ENCODE results near the gene SLC25A45.
A peak's percentile ranks its signal among the peaks of the same experiment; 100 is the strongest.

SLC25A45 gene

DNA sequence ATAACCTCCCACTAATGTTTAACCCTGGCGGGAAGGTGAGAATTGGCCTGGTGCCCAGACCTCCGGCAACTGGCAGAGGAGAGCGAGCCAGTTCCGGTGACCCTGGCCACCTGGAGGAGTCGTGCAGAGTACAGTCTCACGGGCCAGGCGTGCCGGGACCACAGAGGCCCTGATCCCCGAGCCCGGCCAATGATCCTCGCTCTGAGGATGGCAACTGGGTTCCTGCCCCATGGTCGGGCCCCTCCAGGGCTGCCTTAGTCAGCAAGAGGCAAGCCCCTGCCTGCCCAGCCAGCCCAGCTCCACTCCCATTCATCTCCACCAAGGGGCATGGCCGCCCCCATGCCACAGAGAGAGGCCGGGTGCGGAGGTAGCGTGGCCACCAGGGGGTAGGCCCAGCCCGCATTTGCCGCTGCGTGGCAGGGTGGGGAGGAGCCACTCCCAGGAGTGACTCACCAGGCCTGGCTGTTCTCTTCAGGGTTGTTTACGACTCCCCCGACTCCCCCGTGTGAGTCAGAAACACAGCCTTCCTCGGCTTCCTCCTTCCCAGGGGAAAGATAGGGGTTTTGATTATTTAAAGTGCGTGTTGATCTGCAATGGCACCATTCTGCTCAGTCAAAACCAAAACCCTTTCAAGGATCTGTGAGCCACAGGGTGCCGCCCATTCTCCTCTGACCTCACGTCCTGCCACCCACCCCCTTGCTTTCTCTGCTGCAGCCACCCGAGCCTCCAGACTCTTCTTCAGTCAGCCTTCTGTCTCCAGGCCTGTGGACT, at the start of gene SLC25A45:
Gene SLC25A45 (minus strand): TSS at position 614 of the 771 bp plus-strand sequence. CDS start 695 bp downstream, outside the sequence.
- peaks cover 58% of the 10 kb centered on the region for H3K4me1 Mint-ChIP-seq (ENCODE audit: low read depth)
- peak; percentile 93 for DNase-seq
- peak within 1 kb of the TSS; percentile 78 for H3K4me3 Mint-ChIP-seq
- no peaks in the 10 kb centered on the region for H3K27me3 Mint-ChIP-seq
- H3K9me3 Mint-ChIP-seq, result no peaks in the 10 kb centered on the region
- H3K36me3 Mint-ChIP-seq (ENCODE audit: low read depth), result peaks cover 7% of the 10 kb centered on the region
- H3K27ac Mint-ChIP-seq, result peak within 1 kb of the TSS; percentile 98

DNA sequence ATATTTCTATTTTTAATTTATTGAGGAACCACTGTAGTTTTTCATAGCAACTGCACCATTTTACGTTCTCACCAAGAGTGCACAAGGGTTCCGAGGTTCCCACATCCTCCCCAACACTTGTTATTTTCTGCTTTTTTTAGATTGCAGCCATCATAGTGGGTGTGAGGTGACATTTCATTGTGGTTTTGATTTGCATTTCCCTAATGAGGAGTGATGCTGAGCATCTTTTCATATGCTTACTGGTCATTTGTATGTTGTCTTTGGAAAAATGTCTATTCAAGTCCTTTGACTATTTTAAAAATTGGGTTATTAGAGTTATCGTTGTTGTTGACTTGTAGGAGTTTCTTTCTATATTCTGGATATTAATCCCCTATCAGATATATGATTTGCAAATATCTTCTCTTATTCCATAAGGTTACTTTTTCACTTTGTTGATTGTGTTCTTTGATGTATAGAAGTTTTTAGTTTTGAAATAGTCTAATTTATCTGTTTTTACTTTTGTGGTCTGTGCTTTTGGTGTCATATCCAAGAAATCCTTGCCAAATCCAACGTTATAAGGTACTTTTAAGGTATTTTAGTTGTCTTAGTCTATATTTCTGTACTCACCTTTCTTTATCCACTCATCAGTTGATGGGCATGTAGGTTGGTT, 49.1 kb upstream of the SLC25A45 start:
- H3K27ac Mint-ChIP-seq, result peak overlapping the region; percentile 80

GRCh38 chr11:65430406-65431217, 48.2 kb upstream of the SLC25A45 start:
- Mint-ChIP-seq H3K27ac (peak overlapping the region; percentile 100), H3K4me1 (ENCODE audit: low read depth) (peaks cover 88% of the 10 kb centered on the region), H3K27me3 (no peaks in the 10 kb centered on the region), H3K9me3 (no peaks in the 10 kb centered on the region), H3K4me3 (peak overlapping the region; percentile 100), H3K36me3 (ENCODE audit: low read depth) (peaks cover 86% of the 10 kb centered on the region)
- peak; percentile 26 for DNase-seq

More for the DNA sequence above, 49.1 kb upstream of the SLC25A45 start:
- H3K36me3 Mint-ChIP-seq (ENCODE audit: low read depth), result peaks cover 86% of the 10 kb centered on the region
- H3K4me1 Mint-ChIP-seq (ENCODE audit: low read depth), result peaks cover 92% of the 10 kb centered on the region
- H3K27me3 Mint-ChIP-seq, result no peaks in the 10 kb centered on the region
- no peak for DNase-seq
- no peaks in the 10 kb centered on the region for H3K9me3 Mint-ChIP-seq
- H3K4me3 Mint-ChIP-seq, result peak overlapping the region; percentile 62

- H3K9me3 Mint-ChIP-seq, result no peaks in the 10 kb centered on the region
- peak; percentile 65 for DNase-seq
- peaks cover 86% of the 10 kb centered on the region for H3K36me3 Mint-ChIP-seq (ENCODE audit: low read depth)
- no peaks in the 10 kb centered on the region for H3K27me3 Mint-ChIP-seq
- H3K4me1 Mint-ChIP-seq (ENCODE audit: low read depth), result peaks cover 84% of the 10 kb centered on the region
- H3K4me3 Mint-ChIP-seq, result peak overlapping the region; percentile 100
- peak overlapping the region; percentile 100 for H3K27ac Mint-ChIP-seq
Measured at GRCh38 chr11:65429724-65430405, 47.4 kb upstream of the SLC25A45 start.

DNA sequence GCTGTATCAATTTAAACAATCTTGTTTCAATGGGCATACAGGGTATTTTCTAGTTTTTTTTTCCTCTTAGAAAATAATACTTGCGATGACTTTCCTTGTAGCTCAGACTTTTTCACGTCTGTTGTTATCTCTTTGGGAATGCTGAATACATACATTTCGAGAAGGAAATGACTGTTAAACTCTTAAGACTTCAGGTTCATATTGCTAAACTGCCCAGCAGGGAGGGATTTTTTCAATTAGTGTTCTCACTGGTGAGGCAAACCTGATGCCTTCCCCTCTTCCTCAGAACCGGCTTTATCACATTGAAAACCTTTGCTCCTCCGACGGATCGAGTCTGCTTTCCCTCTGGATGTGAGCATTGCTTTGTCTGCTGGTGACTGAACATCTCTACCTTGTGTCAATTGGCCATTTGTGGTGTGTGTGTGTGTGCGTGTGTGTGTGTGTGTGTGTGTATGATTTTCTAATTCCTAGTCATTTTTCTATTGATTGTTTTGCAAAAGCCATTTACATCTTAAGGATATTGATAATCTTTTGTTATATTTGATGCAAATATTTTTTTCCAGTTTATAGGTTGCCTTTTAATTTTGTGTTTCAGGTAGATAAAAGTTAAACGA, 46.7 kb upstream of the SLC25A45 start:
- H3K27me3 Mint-ChIP-seq, result no peaks in the 10 kb centered on the region
- peak overlapping the region; percentile 100 for H3K27ac Mint-ChIP-seq
- peak; percentile 48 for DNase-seq
- H3K9me3 Mint-ChIP-seq, result no peaks in the 10 kb centered on the region
- H3K36me3 Mint-ChIP-seq (ENCODE audit: low read depth), result peaks cover 86% of the 10 kb centered on the region
- peak overlapping the region; percentile 100 for H3K4me3 Mint-ChIP-seq
- H3K4me1 Mint-ChIP-seq (ENCODE audit: low read depth), result peaks cover 81% of the 10 kb centered on the region

DNA sequence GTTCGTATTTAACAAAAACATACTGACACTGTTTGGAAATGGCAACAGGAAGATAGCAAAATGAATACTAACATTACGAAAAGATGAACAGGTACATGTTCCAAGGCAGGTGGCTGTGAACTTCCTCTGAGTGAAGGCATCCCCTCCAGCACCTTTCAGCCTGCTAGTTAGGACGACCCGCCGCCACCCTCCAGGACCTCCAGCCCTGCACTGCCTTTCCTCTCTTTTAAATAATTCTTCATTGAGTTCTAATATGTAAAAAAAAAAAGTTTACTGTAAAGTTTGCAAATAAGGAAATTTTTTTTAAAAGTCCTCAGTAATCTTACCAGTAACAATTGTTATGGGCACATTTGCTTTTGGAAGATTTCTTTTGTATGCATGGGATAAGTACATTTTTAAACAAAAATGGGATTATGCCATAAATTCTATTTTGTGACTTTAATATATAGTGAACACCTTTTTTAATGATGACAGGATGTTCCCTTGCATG, 46.2 kb upstream of the SLC25A45 start:
- H3K36me3 Mint-ChIP-seq (ENCODE audit: low read depth), result peaks cover 86% of the 10 kb centered on the region
- no peaks in the 10 kb centered on the region for H3K9me3 Mint-ChIP-seq
- H3K4me3 Mint-ChIP-seq, result peak overlapping the region; percentile 100
- peak overlapping the region; percentile 100 for H3K27ac Mint-ChIP-seq
- H3K27me3 Mint-ChIP-seq, result no peaks in the 10 kb centered on the region
- peaks cover 77% of the 10 kb centered on the region for H3K4me1 Mint-ChIP-seq (ENCODE audit: low read depth)
- no peak for DNase-seq

- Mint-ChIP-seq H3K4me1 (ENCODE audit: low read depth) (peaks cover 72% of the 10 kb centered on the region), H3K27me3 (peaks cover under 1% of the 10 kb centered on the region), H3K4me3 (peak overlapping the region; percentile 100), H3K9me3 (no peaks in the 10 kb centered on the region), H3K36me3 (ENCODE audit: low read depth) (peaks cover 88% of the 10 kb centered on the region), H3K27ac (peak overlapping the region; percentile 100)
- peak; percentile 64 for DNase-seq
Measured at GRCh38 chr11:65427691-65428577, 45.5 kb upstream of the SLC25A45 start.

DNA sequence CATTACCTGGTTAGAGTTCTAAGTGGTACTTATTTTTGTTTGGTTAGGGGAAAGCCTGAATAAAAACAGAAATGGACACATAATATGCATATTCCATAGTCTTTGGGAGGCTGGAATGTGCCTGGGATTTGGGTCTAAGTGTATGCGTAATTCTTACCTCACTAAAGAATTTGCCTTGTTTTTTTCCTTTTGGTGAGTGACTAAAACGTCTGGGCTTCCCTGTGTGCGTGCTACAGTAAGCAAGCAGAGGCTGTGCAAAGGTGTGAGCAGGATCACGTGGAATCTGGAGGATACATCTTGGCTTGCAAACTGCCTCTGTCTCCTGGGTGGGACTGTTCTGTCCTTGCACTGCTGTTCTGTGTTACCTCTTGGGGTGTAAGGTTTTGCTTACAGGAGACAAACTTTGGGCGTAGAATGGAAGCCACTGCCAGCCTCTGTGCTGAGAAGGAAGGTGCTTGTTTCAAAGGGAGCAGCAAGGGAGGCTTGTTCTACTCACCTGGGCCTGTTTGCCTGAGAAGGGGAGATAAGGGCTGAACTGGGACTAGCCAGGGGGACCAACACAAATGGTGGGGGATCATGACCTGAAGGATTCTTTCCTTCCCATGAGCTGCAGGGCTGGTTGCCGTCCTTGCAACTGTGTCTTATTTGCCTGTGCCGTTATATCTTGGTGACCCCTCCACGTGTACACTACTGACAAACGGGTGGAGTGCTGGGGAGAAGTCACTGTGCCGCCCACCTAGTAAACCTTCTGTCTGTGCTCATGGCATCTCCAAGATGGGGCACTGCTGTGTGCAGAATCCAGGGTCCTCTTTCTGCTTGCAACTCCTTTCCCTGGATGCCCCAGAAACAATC, 44.6 kb upstream of the SLC25A45 start:
- Mint-ChIP-seq H3K4me3 (peak overlapping the region; percentile 100), H3K36me3 (ENCODE audit: low read depth) (peaks cover 86% of the 10 kb centered on the region), H3K27ac (peak overlapping the region; percentile 100), H3K27me3 (peaks cover 2% of the 10 kb centered on the region), H3K4me1 (ENCODE audit: low read depth) (peaks cover 69% of the 10 kb centered on the region), H3K9me3 (no peaks in the 10 kb centered on the region)
- DNase-seq, result peak; percentile 66

DNA sequence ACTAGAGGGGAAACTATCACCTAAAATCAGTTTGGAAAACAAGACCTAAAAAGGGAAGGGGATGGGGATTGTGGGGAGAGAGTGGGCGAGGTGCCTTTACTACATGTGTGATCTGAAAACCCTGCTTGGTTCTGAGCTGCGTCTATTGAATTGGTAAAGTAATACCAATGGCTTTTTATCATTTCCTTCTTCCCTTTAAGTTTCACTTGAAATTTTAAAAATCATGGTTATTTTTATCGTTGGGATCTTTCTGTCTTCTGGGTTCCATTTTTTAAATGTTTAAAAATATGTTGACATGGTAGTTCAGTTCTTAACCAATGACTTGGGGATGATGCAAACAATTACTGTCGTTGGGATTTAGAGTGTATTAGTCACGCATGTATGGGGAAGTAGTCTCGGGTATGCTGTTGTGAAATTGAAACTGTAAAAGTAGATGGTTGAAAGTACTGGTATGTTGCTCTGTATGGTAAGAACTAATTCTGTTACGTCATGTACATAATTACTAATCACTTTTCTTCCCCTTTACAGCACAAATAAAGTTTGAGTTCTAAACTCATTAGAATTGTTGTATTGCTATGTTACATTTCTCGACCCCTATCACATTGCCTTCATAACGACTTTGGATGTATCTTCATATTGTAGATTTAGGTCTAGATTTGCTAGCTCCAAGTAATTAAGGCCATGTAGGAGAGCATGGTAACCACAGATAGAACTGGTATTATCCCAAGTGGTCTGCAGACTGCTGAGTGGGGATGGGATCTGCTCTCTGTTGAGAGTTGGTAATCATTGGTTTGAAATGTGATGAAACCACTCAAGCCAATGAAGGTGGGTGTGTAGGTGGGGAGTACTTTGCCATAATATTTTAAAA, 43.8 kb upstream of the SLC25A45 start:
- Mint-ChIP-seq H3K4me1 (ENCODE audit: low read depth) (peaks cover 62% of the 10 kb centered on the region), H3K4me3 (peak overlapping the region; percentile 100), H3K27ac (peak overlapping the region; percentile 100), H3K27me3 (peaks cover 2% of the 10 kb centered on the region), H3K36me3 (ENCODE audit: low read depth) (peaks cover 84% of the 10 kb centered on the region), H3K9me3 (no peaks in the 10 kb centered on the region)
- DNase-seq, result peak; percentile 34

DNA sequence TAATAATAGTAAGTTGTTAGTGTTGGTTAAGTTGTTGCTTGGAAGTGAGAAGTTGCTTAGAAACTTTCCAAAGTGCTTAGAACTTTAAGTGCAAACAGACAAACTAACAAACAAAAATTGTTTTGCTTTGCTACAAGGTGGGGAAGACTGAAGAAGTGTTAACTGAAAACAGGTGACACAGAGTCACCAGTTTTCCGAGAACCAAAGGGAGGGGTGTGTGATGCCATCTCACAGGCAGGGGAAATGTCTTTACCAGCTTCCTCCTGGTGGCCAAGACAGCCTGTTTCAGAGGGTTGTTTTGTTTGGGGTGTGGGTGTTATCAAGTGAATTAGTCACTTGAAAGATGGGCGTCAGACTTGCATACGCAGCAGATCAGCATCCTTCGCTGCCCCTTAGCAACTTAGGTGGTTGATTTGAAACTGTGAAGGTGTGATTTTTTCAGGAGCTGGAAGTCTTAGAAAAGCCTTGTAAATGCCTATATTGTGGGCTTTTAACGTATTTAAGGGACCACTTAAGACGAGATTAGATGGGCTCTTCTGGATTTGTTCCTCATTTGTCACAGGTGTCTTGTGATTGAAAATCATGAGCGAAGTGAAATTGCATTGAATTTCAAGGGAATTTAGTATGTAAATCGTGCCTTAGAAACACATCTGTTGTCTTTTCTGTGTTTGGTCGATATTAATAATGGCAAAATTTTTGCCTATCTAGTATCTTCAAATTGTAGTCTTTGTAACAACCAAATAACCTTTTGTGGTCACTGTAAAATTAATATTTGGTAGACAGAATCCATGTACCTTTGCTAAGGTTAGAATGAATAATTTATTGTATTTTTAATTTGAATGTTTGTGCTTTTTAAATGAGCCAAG, 42.9 kb upstream of the SLC25A45 start:
- peak overlapping the region; percentile 100 for H3K27ac Mint-ChIP-seq
- peaks cover 61% of the 10 kb centered on the region for H3K4me1 Mint-ChIP-seq (ENCODE audit: low read depth)
- H3K4me3 Mint-ChIP-seq, result peak overlapping the region; percentile 100
- peaks cover 84% of the 10 kb centered on the region for H3K36me3 Mint-ChIP-seq (ENCODE audit: low read depth)
- DNase-seq, result peak; percentile 75
- no peaks in the 10 kb centered on the region for H3K9me3 Mint-ChIP-seq
- peaks cover 2% of the 10 kb centered on the region for H3K27me3 Mint-ChIP-seq
